HG02610 (cell line): Measurements from ENCODE around the gene U2AF1L4.

Experiments
- ATAC-seq: cut with Tn5 transposase; IDR thresholded peaks from one replicate; pipeline ENCODE4 v1.9.1; 2021; ENCODE audit warnings: mild to moderate bottlenecking, moderate library complexity; ENCODE audit not compliant: unreplicated experiment

The U2AF1L4 gene

GRCh38 chr19:35757749-35758608 lies 12.8 kb upstream of the U2AF1L4 start, which contains the start of gene PROSER3:
Gene PROSER3, plus strand, starts transcription at chr19:35758176. Its CDS starts 40 bp downstream, at chr19:35758216.
- peak; percentile 96 for ATAC-seq

DNA sequence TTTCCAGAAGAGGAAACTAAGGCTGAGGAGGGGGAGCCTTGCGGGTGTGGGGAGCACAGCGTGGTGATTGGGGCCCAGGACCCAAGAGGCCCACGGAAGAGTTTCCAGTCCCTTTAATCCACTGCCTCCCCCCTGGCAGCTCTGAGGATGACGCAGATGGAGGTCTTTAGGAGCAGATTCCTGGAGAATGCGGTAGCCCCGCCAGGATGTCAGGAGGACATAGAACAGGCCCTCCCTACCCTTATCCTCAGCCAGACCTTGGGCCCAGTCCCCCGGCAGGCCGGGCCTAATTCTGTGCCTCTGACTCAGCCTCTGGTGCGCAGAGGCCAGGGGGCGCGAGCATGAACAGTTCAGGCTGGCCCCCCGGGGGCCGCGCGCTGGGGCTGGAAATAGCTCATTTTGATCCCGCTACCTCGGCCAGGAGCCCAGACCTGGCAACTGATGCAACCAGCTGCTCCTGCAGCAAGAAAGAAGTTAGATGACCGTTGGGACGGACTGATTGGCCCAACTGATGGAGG lies 12.1 kb upstream of the U2AF1L4 start:
- ATAC-seq, result no peak

DNA sequence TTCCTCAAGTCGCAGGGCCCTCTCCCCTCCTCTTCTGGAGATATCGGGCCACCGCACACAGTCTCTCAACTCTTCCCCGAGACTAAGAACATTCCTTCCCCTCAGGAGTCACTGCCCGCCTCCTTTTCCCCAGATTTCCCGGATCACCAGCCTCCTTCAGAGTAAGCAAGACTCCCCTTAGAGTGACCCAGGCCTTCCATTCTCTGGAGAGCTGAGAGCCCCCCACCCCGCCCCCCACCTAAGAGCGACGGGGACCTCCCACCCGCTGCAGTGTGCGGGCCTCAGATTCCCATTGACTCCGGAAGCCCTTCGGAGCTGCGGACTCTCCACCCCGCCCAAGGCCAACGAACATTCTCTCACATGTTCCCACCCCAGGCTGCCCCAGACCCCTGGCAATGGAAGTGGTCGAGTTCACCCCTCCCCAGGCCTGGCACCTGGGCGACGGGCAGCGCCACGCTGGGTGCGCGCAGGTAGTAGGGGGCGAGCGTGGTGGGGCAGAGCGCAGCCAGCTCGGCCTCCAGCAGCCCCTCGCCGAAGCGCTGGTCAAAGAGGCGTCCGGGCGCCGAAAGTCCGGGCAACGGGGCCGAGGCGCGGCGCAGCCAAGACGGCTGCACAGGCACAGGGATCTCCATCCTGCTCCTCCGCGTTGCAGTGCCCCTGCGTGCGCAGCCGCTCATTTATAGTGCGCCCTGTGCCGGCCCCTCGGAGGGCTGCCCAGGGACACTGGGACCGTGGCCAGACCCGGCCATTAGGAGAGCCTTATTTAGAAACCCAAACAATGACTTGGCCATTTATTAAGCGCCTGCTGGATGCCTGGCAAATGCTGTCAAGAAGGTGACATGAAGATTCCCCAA lies 11.4 kb upstream of the U2AF1L4 start, which contains the start of gene HSPB6:
Gene HSPB6, minus strand, starts transcription at position 653 of the 854 bp plus-strand sequence. Its CDS starts 21 bp downstream, at position 632.
- ATAC-seq, result no peak

- no peak for ATAC-seq
Measured at GRCh38 chr19:35755550-35756376, 10.5 kb upstream of the U2AF1L4 start.

GRCh38 chr19:35755131-35755549 lies 9.9 kb upstream of the U2AF1L4 start:
- no peak for ATAC-seq

DNA sequence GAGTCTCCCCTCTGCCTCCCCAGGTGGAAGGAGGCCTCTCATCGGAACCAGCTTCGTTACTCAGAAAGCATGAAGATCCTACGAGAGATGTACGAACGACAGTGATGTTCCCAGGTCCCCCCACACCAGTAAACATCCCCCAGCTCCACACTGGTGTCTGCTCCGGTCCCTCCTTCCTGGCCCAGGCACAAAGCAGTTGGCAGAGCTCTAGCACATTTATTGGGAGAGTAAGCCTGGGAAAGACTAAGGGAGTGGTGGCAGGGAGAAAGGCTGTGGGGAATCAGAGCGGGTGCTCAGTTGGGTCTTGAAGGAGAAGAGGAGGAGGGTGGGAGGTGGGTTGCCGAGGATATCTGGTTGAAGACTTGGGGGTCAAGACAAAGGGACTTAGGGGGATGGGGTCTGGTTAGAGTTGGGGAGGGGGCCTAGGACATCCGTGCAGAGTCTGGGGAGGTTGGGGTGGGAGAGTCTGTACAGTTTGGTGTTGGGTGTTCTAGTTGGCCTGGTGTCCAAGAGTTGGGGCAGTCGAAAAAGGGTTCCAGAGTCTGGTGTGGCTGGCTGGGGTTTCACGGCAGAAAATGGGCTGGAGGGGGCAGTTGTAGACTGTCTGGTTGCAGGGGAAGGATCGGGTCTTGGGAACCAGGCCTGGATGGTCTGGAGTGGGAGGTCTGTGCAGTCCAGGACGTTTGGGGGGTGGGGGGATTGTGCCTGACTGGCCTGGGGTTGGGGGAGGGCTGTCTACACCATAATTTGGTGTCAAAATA lies 9.3 kb upstream of the U2AF1L4 start:
- ATAC-seq, result no peak

GRCh38 chr19:35753634-35754369 lies 8.6 kb upstream of the U2AF1L4 start:
- no peak for ATAC-seq

DNA sequence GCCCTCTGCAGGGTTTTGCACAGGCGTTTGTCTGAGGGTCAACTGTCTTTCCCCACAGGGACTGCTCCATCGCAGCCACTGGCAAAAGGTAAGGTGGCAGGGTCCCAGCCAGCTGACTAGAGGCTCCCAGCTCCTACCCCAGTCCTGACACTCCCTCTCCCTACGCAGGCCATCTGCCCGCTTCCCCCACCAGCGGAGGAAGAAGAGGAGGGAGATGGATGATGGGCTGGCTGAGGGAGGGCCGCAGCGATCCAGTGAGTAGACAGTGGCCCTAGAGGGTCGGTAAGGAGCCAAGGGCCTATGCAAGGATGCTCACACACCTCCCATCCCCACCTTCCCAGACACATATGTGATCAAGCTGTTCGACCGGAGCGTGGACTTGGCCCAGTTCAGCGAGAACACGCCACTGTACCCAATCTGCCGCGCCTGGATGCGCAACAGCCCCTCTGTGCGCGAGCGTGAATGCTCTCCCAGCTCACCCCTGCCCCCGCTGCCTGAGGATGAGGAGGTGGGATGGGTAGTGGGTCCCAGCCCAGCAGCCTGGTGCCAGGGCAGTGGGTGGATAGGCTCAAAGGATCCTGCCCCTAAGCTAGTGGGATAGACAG lies 7.6 kb upstream of the U2AF1L4 start:
- ATAC-seq, result no peak

- no peak for ATAC-seq
Measured at GRCh38 chr19:35751839-35752745, 6.9 kb upstream of the U2AF1L4 start.

DNA sequence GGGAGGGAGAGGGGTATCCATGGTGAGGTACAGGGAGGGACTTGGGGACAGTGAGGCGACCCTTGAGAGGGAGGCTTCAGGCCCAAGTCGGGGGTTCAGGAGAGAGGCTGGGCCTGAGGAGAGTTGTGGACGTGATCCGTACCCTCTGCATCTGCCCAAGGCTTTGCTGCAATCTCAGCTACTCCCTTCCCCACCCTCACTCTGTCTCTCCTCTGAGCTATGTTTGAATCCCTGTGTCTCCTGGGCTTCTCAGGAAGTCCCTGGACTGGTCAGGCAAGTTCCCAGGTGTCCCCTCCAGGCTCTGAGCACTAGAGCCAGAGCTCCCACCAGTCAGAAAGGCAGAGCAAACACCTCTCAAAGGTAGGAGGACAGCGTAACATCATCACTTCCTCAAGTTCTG lies 4.9 kb upstream of the U2AF1L4 start:
- ATAC-seq, result no peak

- ATAC-seq, result peak; percentile 79
Measured at GRCh38 chr19:35748106-35749020, 3.1 kb upstream of the U2AF1L4 start, which contains the start of gene LIN37. Gene LIN37, plus strand, starts transcription at chr19:35748576. Its CDS starts 149 bp downstream, at chr19:35748725.

GRCh38 chr19:35746531-35746930 lies 1.3 kb upstream of the U2AF1L4 start:
- no peak for ATAC-seq

DNA sequence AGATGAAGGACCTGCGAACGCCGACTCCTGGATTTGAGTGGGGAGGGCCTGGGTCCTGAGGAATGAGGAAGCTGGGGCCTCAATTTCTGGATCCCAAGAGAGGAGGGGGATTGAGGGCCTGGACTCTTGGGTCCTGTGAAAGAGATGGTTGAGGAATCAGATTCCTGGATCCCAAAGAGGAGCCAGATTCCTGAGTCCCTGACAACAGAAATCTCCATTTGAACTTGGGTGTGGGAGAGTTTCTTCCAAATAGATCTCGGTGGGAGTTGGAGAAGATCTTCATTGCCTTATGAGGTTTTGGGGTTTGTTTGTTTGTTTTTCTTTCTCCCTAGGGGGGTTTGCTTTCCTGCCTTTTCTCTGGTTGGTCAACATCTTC lies 857 bp upstream of the U2AF1L4 start:
- no peak for ATAC-seq

DNA sequence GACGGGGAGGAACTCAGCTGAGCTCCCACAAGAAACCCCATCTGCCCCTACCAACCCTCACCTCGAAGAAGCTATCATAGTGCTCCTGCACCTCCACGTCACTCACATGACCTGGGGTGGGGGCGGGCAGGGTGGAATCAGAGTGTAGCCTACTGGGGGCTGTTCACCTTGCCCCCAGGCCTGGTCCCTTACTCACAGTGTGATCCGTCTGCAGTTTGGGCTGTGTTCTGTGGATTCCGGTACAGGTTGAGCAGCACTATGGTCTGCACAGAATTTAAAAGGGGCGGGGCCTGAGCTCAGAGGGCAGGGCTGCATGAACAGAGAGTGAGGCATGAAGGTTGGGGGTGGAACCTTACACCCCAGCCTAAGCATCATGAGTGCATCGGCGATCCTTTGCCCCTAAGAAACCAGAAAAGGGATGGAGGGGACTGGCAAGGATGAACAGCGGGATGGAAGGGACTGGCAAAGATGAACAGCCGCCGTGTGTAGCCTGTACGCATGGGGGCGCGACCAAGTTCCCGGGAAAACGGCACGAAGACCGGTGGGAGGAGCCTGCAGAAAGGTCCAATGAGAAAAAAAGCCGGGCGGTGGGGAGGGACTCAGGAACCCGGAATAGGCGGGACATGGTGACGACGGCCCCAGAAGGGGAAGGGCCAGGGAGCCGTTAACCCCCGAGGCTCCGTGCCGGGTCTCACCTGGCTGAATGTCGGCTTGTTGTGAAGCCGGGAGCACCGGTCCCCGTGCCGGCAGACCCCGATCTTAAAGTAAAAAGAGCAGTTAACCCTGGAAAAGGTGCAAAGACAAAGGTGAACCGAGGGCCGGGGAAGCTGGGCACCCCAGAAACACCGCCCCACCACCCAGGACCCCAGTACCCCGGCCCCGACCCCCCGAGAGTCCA lies 539 bp downstream of the U2AF1L4 start:
- ATAC-seq, result peak; percentile 30

GRCh38 chr19:35743640-35744429 lies 1.4 kb downstream of the U2AF1L4 start:
- no peak for ATAC-seq
